ENCODE results near the gene RUNX2.

DNA sequence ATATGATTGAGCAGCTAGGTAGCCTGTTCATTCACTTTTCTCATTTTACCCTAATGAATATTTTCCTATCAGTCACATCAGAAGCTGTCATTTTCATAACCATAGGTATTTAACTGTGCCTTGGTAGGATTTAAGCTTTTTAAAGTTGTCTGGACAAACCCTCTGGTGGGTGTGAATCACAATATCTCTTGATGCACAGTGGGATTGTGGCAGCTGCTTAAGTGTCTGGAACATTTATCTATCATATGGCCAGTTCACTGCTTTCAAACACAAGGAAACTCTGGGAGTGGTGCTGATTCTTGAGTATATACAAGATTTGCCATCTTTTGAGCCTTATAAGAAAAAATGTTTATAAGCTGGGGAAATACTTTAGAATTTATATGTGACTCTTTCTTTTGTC, 136.6 kb downstream of the RUNX2 start:
- TF ChIP-seq, protein P1, sequence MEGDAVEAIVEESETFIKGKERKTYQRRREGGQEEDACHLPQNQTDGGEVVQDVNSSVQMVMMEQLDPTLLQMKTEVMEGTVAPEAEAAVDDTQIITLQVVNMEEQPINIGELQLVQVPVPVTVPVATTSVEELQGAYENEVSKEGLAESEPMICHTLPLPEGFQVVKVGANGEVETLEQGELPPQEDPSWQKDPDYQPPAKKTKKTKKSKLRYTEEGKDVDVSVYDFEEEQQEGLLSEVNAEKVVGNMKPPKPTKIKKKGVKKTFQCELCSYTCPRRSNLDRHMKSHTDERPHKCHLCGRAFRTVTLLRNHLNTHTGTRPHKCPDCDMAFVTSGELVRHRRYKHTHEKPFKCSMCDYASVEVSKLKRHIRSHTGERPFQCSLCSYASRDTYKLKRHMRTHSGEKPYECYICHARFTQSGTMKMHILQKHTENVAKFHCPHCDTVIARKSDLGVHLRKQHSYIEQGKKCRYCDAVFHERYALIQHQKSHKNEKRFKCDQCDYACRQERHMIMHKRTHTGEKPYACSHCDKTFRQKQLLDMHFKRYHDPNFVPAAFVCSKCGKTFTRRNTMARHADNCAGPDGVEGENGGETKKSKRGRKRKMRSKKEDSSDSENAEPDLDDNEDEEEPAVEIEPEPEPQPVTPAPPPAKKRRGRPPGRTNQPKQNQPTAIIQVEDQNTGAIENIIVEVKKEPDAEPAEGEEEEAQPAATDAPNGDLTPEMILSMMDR (conservative IDR thresholded peaks at IDR 0.05; ENCODE audit: low read depth, low read length), result no peak
- TF ChIP-seq EZH2 (IDR thresholded peaks at IDR 0.05; ENCODE audit: low read length, unreplicated experiment) (no peak), EZH2phosphoT487 (IDR thresholded peaks at IDR 0.05; ENCODE audit: borderline replicate concordance, low read length) (no peak)

Data from PC-3 (cell line).